Raji (cell line): Measurements from ENCODE around the gene SBNO1.

Experiments used
- POLR2A ChIP-seq: IDR thresholded peaks from 2 replicates; pipeline ENCODE4 v1.6.1; 2011; ENCODE audit warnings: low read depth, low read length, control low read depth; ENCODE audit not compliant: insufficient read depth

The SBNO1 gene

DNA sequence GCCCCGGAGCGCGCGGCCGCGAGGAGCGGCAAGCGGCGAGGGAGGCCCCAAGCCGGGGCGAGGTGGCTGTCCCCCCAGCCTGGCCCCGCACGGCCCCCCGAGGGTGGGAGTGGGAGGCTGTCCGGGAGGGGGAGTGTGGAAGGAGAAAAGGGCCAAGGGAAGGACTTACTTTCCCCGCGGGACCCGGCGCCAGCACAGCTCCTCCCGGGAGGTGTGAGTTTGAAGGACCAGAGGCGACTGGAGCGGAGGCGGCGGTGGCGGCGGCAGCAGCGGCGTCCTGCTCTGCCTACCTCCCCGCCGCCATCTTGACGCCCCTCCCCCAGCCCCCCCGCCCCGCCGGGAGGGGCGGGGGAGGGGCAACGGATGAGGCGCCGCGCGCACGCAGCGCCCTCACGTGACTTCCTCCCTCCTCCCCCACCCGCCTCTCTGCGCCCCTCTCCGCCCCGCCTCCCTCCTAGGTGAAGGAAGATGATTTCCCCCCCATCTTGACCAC lies at the start of gene SBNO1:
TSS of gene SBNO1 (minus strand) at position 316 of the 493 bp plus-strand sequence. CDS start 14,406 bp downstream, outside the sequence.
- peak; percentile 79 for TF ChIP-seq POLR2A

DNA sequence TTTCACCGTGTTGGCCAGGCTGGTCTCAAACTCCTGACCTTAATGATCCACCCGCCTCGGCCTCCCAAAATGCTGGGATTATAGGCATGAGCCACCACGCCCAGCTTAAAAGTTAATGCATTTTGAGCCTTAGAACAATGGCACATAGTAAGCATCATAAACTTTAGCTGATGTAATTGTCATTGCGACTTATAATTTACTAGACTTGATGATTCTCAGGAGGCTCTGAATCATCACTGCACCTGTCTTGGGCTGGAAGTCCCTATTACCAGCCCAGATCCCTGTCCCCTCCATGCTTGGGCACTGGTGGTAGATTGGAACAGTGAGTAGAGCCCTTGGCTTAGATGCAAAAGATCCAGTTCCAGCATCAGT lies 45.4 kb upstream of the SBNO1 start:
- TF ChIP-seq POLR2A = no peak

DNA sequence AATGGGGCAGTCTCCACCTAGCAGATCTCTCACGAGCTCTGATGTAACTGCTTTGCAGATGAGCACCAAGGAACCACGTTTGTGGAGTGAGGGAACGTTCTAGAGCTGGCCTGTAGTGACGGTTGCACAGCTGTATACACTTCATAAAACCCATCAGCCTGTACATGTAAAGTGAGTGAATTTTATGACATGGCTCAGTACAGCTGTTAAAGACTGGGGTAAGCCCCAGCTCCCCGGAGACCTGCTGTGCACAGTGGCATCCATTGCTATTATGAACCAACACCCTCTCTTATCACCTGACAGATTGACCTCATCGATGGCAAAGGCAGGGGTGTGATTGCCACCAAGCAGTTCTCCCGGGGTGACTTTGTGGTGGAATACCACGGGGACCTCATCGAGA lies 39.9 kb upstream of the SBNO1 start:
- TF ChIP-seq POLR2A = no peak

DNA sequence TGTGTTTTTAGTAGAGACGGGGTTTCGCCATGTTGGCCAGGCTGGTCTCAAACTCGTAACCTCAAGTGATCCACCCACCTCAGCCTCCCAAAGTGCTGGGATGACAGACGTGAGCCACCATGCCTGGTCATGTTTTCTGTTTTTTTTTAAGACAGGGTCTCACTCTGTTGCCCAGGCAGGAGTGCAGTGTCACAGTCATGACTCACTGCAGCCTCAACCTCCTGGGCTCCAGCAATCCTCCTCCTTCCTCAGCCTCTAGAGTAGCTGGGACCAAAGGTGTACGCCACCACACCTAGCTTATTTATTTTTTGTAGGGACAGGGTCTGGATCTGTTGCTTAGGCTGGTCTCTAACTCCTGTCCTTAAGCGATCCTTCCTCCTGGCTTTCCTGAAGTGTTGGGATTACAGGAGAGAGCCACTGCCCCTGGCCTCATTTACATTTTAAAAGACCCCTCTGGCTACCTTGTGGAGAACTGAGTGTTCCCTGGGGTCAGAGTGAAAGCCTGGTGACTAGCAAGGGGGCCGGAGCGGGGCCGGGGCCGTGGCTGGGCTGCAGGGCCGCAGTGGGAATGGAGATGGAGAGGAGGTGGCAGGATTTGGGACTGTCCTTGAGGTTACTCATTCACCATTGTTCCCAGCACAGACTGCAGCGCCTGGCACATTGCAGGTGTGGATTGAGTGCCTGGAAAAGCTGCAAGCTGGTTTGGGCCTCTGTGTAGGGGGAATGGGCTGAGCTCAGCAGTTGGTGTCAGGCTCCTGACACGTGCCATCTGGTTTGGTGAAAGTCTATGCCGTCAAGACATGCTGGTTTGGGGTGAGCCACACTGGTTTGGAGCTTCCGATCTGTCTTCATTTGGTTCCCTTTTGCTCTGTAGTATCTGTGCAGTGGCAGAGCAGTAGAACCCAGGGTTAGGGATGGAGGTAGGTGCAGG lies 37.4 kb upstream of the SBNO1 start:
- no peak for TF ChIP-seq POLR2A

DNA sequence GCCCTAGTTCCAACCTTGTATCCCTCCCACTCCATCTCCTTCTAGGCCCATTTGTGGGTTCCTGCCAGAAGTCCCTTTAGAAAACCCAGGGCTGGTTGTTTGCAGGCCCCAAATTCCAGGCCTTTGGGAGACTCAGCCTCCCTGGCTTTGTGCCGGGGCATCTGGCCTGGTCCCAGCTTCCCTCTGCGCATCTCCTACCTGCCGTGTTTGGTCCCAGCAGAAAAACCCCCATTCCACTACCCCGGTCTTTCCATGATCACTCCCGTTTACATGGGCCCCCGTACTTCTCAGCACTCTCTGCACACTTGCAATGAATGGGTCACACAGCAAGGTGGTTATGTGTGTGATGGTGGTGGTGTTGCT lies 34.6 kb upstream of the SBNO1 start:
- TF ChIP-seq POLR2A = no peak

DNA sequence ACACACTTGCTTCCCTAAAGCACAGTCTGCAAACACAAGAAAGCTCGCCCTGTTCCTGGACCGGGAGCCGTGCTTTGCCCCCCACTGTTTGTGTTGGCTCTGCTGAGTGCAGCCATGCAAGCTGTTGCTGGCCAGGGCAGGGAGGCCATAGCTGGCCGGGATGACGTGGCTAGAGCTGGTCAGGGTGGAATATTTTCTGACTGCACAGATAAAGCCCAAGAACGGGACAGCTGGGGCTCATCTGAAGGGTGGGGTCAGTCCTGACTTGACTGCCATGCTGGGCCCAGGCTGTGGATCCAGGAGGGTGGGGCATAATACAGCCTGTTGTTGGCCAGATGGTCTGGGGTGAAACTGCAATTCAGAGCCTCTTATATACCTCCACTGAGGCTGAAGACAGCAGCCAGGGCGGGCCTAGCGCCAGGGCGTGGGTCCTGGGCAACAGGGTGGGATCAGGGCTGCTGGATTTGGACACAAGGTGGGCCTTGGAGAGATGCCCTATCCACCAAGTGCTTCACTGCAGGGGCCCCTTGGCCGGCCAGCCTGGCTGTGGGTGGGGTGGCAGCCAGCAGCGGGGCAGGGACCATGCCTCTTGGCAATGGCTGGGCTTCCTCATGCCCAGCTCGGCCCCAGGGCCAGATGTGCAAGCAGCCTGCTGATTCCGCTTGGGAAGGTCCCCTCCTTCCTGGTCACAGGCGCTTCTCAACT lies 34.1 kb upstream of the SBNO1 start:
- no peak for TF ChIP-seq POLR2A

DNA sequence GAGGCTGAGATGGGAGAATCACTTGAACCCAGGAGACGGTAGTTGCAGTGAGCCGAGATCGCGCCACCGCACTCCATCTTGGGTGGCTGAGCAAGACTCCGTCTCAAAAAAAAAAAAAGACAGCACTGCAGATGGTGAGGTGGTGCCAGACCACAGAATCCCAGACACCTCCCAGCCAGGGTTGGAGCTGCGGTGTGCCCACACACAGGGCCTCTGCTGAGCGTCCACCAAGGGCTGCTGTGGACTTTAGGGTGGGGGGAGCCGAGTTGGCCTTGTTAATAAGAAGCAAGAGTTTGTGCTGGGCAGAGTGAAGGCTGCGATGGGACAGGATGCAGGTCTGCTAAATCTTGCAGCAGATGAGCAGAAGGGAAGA lies 33.5 kb upstream of the SBNO1 start:
- TF ChIP-seq POLR2A = no peak

DNA sequence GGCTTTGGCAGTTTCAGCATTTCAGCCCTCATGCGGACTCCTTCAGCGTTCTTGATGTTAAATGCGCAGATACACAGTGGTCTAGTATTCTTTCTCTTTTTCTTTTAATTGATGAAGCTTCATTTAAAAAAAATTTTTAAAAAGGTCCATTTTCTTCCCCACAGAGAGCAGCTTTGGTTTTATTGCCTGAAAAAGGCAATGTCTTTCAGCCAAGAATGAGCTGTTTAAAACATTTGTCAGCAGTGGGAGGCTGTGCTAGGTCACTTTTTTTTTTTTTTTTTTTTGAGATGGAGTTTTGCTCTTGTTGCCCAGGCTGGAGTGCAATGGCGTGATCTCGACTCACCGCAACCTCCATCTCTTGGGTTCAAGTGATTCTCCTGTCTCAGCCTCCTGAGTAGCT lies 32.8 kb upstream of the SBNO1 start:
- TF ChIP-seq POLR2A = no peak

DNA sequence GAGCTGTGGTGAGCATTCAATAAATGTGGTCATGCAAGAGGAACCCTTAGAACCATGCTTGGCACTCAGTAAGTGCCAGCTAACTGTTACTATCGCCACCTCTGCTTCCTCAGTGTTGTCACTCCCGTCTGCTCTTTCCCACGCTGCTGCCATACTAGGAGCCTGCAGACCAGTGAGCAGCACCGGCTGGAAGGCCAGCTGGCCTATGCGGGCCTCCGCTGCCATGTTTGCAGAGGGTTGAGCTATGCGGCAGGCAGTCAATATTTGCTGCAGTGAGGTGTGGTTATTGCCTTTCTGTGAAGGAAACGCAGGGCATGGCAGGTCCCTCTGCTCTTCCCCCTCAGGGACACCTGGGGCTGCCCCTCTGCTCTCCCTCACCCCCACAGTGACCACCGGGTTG lies 32.3 kb upstream of the SBNO1 start:
- TF ChIP-seq POLR2A = no peak

DNA sequence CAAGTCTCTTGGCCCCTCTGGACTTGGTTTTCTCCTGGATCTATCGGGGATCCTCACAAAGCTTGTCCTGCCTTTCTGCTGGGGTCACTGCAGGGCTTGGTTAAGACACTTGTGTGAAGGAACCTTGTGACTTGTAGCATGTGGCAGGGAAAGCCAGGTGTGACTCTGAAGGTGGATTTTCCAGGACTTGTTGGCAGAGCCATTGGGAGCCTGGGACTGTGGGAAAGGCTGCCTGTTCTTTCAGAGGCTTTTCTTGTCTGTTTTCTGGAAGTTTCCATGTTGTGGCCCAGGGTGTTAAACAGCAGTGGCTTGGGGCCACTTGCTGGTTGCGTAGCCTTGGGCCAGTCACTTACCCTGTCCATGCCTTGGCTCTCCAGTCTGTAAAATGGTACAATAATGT lies 31.9 kb upstream of the SBNO1 start:
- TF ChIP-seq POLR2A = no peak

DNA sequence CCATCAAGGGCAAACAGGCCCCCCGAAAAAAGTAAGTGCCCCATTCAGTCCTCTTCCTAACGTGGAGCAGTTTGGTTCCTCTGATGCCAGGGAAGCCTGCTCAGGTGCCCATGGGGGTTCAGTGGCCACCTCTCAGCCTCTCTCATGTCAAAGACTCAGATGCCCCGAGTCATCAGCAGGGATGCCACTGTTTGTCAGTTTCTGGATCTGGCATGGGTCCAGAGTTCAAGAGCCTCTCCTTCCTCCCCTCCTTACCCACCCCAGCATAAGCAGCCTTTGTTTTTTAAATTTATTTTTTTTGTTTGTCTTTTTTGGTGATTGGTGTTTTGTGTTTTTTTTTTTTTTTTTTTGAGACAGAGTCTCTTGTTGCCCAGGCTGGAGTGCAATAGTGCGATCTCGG lies 30.6 kb upstream of the SBNO1 start:
- TF ChIP-seq POLR2A = no peak

DNA sequence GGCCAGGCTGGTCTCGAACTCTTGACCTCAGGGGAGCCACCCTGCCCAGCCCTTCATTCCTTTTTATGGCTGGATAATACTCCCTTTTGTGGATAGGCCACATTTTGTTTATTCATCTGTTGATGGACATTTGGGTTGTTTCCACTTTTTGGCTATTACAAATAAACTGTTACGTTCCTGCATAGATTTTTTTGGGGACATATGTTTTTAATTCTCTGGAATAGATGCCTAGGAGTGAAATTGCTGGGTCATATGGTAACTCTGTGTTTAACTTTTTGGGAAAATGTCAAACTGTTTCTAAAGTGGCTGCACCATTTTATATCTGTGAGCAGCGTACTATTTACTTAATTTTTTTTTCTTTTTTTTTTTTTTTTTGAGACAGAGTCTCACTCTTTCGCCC lies 29.1 kb upstream of the SBNO1 start:
- no peak for TF ChIP-seq POLR2A

DNA sequence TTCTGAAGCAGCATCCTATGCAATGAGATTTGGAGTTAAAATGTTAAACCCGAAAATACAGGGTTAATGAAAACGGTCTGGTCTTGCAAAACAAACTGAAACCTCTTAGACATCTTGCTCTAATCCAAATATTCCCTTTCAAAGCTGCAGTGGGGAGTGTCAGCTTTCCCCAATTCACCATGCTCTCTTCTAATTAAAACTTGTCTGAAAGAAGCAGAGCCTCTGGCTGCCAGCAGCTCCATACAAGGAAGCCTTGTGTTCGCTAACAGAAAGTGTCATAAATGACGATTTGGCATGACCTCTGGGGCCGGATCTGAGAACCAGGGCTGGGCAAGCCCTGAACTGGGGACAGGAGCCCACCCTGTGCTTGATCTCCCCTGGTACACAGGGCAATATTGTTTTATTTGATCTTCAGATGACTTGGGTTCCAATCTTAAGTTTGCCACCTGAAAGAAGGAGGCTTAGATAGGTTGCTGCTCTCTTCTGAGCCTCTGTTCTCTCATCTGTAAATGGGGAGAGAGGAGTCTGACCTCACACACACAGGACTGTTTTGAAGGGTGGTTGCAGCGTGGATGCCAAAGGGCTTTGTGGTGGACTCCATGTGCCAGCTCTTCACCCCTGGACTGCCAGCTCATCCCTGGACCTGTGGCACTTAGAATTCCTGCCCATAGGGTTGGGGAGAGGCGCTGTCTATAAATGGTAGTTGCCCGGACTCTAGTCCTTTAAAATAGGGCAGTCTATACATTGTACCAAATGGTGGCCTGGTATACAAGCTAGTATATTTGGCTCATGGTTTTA lies 27.1 kb upstream of the SBNO1 start:
- no peak for TF ChIP-seq POLR2A

DNA sequence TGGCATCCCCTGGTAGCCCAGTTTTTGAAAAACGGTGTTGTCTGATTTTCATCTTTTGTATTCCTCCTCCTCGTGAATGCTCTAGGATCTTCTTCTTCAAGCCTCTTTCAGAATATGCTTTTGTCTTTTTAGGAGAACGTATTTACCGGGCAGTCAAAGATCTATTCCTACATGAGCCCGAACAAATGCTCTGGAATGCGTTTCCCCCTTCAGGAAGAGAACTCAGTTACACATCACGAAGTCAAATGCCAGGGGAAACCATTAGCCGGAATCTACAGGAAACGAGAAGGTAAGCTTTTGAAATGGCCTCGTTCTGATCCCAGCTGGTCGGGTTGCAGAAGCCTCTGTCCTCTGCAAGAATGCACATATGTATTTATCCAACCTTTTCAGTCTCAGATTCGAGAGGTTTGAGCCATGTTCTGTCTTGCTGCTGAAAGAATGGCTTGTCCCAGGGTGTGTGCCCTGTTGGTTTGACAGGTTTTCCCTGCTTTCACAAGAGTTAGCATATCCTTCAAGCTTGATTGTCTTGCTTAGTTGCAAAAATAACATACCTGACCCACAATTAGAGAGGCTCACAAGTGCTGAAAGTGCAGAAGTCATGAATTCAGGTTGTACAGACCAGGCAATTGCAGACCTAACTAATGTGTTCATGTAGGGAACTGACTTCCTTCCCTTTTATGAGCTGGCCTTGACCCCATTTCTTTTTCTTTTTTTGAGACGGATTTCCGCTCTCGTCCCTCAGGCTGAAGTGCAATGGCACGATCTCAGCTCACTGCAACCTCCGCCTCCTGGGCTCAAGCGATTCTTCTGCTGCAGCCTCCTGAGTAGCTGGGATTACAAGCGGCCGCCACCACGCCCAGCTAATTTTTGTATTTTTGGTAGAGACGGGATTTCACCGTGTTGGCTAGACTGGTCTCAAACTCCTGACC lies 26.1 kb upstream of the SBNO1 start:
- TF ChIP-seq POLR2A = no peak
